GM10847 (cell line): ENCODE data around the gene SRR.

Experiments used
- POLR2A ChIP-seq: IDR thresholded peaks from 2 replicates; pipeline ENCODE4 v1.6.1; 2011; ENCODE audit not compliant: insufficient read length; ENCODE audit errors: extremely low read depth

Gene SRR

GRCh38 chr17:2282297-2282873, 21.4 kb upstream of the SRR start:
- no peak for TF ChIP-seq POLR2A

- no peak for TF ChIP-seq POLR2A
Observed at GRCh38 chr17:2283302-2283701, 20.4 kb upstream of the SRR start.

DNA sequence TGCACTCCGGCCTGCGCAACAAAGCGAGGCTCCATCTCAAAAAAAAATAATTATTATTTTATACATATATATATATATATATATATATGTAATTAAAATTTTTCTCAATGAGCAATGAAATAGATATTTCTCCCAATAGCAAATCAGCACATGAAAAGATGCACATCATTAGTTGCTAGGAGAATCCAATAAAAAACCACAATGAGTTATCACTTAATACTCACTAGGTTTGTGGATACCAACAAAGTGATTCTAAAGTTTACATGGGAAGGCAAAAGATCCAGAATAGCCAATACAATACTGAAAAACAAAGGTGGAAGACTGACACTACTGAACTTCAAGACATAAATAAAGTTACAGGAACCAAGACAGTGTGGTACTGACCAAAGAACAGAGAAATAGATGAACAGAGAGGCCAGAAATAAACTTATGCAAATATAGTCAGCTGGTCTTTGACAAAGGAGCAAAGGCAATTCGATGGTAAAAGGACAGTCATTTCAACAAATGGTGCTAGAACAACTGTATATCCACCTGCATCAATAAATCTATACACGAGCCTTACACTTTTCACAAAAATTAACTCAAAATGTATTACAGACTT, 13.8 kb upstream of the SRR start:
- TF ChIP-seq POLR2A: no peak

- no peak for TF ChIP-seq POLR2A
Observed at GRCh38 chr17:2292100-2292499, 11.7 kb upstream of the SRR start.

- no peak for TF ChIP-seq POLR2A
Observed at GRCh38 chr17:2295575-2295974, 8.2 kb upstream of the SRR start.

DNA sequence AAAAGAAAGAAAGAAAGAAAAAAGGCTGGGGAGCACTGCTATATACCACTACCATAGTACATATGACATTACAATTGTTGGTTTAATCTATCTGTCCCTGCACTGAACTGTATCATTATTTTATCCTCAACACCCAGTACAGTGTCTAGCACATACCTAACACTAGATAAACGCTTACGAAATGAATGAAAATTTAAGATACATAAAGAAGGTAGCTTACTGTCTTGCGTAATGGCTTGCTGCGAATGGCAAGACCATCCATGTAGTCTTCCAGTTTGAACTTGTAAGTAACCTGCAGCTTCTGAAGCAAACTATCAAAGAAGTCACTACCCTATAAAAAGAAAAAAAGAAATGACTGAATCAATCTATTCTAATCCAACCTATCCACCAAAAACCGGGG, 6.7 kb upstream of the SRR start:
- no peak for TF ChIP-seq POLR2A

GRCh38 chr17:2299136-2299535, 4.6 kb upstream of the SRR start:
- TF ChIP-seq POLR2A: no peak

GRCh38 chr17:2299756-2300155, 4.0 kb upstream of the SRR start:
- no peak for TF ChIP-seq POLR2A

- TF ChIP-seq POLR2A: no peak
Observed at GRCh38 chr17:2302778-2303203, 959 bp upstream of the SRR start.

- TF ChIP-seq POLR2A: no peak
Observed at GRCh38 chr17:2304931-2305330, 1.2 kb downstream of the SRR start.

- no peak for TF ChIP-seq POLR2A
Observed at GRCh38 chr17:2309338-2310154, 5.8 kb downstream of the SRR start.

DNA sequence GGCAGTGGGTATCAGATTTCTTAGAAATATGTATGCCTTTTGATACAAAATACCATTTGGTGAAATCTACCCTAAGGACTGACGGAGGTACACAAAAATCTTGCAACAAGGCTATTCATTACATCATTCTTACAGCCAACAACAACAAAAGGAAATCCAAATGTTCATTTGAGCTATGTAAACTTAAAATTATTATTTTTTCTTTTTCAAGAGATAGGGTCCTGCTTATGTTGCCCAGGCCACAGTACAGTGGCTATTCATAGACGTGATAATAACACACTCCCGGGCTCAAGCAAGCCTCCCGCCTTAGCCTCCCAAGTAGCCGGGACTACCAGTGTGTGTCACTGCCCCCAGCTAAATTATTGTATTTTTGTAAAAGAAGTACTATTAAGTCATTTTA, 9.0 kb downstream of the SRR start:
- TF ChIP-seq POLR2A: no peak

DNA sequence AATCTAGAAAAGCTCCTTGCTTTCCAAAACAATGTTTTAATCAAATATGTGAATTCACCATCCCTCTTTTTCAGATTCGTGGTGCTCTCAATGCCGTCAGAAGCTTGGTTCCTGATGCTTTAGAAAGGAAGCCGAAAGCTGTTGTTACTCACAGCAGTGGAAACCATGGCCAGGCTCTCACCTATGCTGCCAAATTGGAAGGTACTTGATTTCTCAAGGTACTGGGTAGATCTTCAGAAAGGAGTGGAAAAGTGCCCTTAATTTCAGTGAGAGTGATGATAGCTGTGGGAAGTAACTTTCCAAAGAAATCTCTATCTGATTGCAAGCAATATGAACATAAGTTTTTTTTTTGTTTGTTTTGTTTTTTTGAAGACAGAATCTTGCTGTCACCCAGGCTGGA, 14.0 kb downstream of the SRR start:
- TF ChIP-seq POLR2A: no peak

DNA sequence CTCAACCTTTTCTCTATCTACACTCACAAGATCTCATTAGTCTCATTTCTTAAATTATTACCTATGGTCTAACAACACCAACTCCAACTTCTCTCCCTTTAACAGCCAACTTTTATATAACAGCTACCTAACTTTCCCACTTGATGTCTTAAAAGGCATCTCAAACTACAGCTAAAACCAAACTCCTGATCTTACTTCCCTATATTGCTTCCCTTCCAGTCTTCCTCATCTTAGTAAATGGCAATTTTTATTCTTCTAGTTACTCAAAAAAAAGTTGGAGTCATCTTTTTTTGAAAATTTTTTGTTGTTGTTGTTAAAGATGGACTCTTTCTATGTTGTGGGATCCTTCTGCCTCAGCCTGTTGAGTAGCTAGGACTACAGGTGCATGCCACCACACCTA, 15.3 kb downstream of the SRR start:
- no peak for TF ChIP-seq POLR2A

GRCh38 chr17:2321399-2321798, 17.6 kb downstream of the SRR start:
- no peak for TF ChIP-seq POLR2A

DNA sequence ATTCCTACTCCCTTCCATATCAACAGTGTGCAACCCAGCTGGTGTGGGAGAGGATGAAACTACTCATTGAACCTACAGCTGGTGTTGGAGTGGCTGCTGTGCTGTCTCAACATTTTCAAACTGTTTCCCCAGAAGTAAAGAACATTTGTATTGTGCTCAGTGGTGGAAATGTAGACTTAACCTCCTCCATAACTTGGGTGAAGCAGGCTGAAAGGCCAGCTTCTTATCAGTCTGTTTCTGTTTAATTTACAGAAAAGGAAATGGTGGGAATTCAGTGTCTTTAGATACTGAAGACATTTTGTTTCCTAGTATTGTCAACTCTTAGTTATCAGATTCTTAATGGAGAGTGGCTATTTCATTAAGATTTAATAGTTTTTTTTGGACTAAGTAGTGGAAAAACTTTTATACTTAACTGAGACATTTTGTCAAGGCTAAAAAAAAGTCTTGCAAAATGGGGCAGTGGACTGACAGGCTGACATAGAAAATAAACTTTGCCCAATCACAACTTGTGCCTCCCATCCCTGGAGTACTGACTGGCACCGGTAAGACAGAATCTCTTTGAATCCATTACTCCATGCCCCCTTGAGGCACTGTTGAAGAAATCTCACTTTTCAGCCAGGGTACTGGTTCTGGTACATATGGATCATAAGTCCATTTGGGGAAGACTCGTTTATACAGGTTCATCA, 20.0 kb downstream of the SRR start:
- no peak for TF ChIP-seq POLR2A
